ENCODE measurements around the gene PARP16. TPM values are rescaled to one million over a fixed set of nuclear protein-coding genes. Genes with fewer than 3 reads are reported as not detected.

The PARP16 gene
- total RNA-seq, 1 experiment from 2014 or later, result 4.7 TPM

GRCh38 chr15:65285291-65286068 is 1.2 kb downstream of the PARP16 start (continued):
- TF ChIP-seq, protein P1, sequence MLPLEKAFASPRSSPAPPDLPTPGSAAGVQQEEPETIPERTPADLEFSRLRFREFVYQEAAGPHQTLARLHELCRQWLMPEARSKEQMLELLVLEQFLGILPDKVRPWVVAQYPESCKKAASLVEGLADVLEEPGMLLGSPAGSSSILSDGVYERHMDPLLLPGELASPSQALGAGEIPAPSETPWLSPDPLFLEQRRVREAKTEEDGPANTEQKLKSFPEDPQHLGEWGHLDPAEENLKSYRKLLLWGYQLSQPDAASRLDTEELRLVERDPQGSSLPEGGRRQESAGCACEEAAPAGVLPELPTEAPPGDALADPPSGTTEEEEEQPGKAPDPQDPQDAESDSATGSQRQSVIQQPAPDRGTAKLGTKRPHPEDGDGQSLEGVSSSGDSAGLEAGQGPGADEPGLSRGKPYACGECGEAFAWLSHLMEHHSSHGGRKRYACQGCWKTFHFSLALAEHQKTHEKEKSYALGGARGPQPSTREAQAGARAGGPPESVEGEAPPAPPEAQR (CRISPR knock-in tag; IDR thresholded peaks at IDR 0.05), result no peak
- TF ChIP-seq ATF6 (CRISPR knock-in tag; IDR thresholded peaks at IDR 0.05) (no peak), ZNF138 (CRISPR knock-in tag; conservative IDR thresholded peaks at IDR 0.05) (no peak), MYBL2 (CRISPR knock-in tag; IDR thresholded peaks at IDR 0.05) (no peak)
- TF ChIP-seq, protein P2, sequence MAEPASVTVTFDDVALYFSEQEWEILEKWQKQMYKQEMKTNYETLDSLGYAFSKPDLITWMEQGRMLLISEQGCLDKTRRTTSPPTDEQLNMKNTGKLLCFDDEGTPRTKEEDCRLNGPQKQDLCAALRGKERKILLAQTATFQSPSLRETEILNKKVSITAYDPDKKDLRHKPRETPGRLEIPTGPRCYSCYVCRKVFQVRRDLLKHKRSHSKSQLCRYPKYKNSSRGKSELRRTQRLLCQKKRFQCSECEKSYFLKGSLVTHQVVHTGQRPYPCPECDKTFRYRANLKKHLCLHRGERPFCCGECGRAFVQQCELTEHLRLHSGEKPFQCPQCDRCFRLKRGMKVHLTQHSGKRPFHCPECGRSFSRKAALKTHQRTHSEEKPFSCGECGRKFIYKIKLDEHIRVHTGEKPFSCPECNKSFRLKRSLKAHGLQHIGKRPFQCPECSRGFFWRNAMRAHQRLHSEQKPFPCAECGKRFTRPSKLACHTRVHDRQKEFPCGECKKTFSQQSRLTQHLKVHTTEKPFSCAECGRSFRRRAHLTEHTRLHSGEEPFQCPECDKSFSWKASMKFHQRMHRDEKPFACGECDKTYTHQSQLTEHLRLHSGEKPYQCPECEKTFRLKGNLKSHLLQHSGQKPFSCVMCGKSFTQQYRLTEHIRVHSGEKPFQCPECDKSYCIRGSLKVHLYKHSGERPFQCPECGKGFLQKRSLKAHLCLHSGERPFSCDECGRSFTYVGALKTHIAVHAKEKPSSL (CRISPR knock-in tag; conservative IDR thresholded peaks at IDR 0.05), result no peak
- TF ChIP-seq, protein P3, sequence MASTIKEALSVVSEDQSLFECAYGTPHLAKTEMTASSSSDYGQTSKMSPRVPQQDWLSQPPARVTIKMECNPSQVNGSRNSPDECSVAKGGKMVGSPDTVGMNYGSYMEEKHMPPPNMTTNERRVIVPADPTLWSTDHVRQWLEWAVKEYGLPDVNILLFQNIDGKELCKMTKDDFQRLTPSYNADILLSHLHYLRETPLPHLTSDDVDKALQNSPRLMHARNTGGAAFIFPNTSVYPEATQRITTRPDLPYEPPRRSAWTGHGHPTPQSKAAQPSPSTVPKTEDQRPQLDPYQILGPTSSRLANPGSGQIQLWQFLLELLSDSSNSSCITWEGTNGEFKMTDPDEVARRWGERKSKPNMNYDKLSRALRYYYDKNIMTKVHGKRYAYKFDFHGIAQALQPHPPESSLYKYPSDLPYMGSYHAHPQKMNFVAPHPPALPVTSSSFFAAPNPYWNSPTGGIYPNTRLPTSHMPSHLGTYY (CRISPR knock-in tag; IDR thresholded peaks at IDR 0.05), result no peak

DNA sequence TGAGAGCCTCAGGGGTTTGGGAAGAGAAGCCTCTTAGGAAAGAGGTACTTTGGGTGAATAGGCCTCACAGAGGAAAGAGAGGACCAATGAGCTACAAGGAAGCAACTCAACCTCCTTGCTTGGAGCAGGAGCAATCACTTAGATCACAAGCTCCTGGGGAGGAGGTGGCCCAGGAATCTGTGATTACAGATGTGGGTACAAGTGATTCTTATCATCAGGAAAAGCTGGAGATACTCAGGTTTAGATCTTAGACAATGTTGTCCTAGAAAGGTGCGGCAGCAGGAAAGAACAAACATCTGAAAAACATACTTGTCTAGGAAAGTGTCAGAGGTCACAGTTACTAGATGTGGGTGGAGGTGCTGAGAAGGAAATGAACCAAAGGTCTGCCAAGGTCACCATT is 8.2 kb downstream of the PARP16 start:
- DNase-seq (ENCODE audit: low spot score) (no peak), ATAC-seq (no peak)
- POLR2A ChIA-PET, result no interaction called here
- Mint-ChIP-seq H3K9me3 (no peaks in the 10 kb centered on the region), H3K4me1 (peaks cover 5% of the 10 kb centered on the region; the same call in 1 of the 2 replicates), H3K27me3 (ENCODE audit: low read depth) (no peaks in the 10 kb centered on the region), H3K27ac (no peak overlapping the region), H3K36me3 (no peaks in the 10 kb centered on the region), H3K4me3 (no peak overlapping the region)
- CTCF ChIA-PET, result interaction anchor here (0.9 to 1.8 kb wide), 5 partner anchors 7 to 41 kb away, joined by 3 to 9 read pairs (median 5); partner anchors contain the start of gene PARP16
- no peak for TF ChIP-seq ZNF281 (CRISPR knock-in tag; IDR thresholded peaks at IDR 0.05)
- TF ChIP-seq CREM (CRISPR knock-in tag; IDR thresholded peaks at IDR 0.05), result no peak

DNA sequence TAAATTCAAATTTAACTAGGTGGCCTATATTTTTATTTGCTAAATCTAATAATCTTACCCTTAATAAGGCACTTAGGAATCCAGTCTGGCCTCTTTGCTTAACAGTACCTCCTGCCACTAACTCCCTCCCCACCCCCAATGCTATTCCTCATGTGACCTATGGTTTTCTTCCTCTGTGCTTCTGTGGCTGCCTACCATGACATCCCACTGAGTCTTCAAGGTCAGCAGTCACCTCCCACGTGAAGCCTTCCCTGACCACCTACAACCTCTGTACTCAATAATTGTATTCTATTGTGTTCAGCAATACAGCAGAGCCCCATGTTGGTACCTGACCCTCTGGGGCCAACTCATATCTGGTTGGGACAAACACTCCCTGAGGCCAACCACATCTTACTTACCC is 9.7 kb downstream of the PARP16 start:
- ATAC-seq (no peak), DNase-seq (ENCODE audit: low spot score) (no peak)
- Mint-ChIP-seq H3K9me3 (no peaks in the 10 kb centered on the region), H3K4me1 (peaks cover 5% of the 10 kb centered on the region; the same call in 1 of the 2 replicates), H3K36me3 (no peaks in the 10 kb centered on the region), H3K4me3 (no peak overlapping the region), H3K27me3 (ENCODE audit: low read depth) (no peaks in the 10 kb centered on the region), H3K27ac (no peak overlapping the region)
- POLR2A ChIA-PET, result no interaction called here
- CTCF ChIA-PET, result interaction anchor here (1.0 to 1.8 kb wide), 2 partner anchors 12 to 66 kb away, joined by 3 to 8 read pairs; partner anchors contain the start of gene CILP
- TF ChIP-seq E2F4 (CRISPR knock-in tag; IDR thresholded peaks at IDR 0.05; ENCODE audit: borderline replicate concordance, low read depth) (no peak), E2F5 (CRISPR knock-in tag; IDR thresholded peaks at IDR 0.05) (no peak), ZBTB21 (CRISPR knock-in tag; IDR thresholded peaks at IDR 0.05; ENCODE audit: borderline replicate concordance) (no peak), ETV6 (CRISPR knock-in tag; IDR thresholded peaks at IDR 0.05) (no peak)
